Stomach (tissue), 4 donors: ENCODE data around the gene FCRL6.

Source experiments
- POLR2A ChIP-seq, 4 donors: fragments of 450-650 bp; IDR thresholded peaks; one replicate each; pipeline ENCODE4 v1.6.1; 2016; ENCODE audit warnings: antibody characterized with exemption in 4 of 4, control low read depth in 2 of 4, mild to moderate bottlenecking in 1 of 4, moderate library complexity in 1 of 4
- POLR2AphosphoS5 ChIP-seq, 3 donors: sonication (generic); formaldehyde crosslinking; IDR thresholded peaks; one replicate each; pipeline ENCODE4 v1.6.1; 2016; ENCODE audit warnings: antibody characterized with exemption in 3 of 3
- TF ChIP-seq, protein P1 (sequence below), 7 experiments: fragments of 450-650 bp in 4 of 7; fragments of 200-600 bp in 3 of 7; sonication (generic) in 3 of 7; IDR thresholded peaks; one replicate each; pipeline ENCODE4 v1.5.1; 2016 to 2019; ENCODE audit warnings: antibody characterized with exemption in 7 of 7, control low read depth in 2 of 7, mild to moderate bottlenecking in 1 of 7

- no peak for TF ChIP-seq POLR2AphosphoS5 (IDR thresholded peaks at IDR 0.05)
- TF ChIP-seq, protein P1, sequence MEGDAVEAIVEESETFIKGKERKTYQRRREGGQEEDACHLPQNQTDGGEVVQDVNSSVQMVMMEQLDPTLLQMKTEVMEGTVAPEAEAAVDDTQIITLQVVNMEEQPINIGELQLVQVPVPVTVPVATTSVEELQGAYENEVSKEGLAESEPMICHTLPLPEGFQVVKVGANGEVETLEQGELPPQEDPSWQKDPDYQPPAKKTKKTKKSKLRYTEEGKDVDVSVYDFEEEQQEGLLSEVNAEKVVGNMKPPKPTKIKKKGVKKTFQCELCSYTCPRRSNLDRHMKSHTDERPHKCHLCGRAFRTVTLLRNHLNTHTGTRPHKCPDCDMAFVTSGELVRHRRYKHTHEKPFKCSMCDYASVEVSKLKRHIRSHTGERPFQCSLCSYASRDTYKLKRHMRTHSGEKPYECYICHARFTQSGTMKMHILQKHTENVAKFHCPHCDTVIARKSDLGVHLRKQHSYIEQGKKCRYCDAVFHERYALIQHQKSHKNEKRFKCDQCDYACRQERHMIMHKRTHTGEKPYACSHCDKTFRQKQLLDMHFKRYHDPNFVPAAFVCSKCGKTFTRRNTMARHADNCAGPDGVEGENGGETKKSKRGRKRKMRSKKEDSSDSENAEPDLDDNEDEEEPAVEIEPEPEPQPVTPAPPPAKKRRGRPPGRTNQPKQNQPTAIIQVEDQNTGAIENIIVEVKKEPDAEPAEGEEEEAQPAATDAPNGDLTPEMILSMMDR (IDR thresholded peaks at IDR 0.05), result no peak
- no peak for TF ChIP-seq POLR2A (IDR thresholded peaks at IDR 0.05)
Measured at GRCh38 chr1:159804924-159805323, 2.8 kb downstream of the FCRL6 start.
